OCI-LY7 (cell line): ENCODE measurements around the gene DAP.

Experiments
- CTCF ChIP-seq: fragments of 200-600 bp; sonication (generic); conservative IDR thresholded peaks from 2 replicates; pipeline ENCODE4 v1.5.1; 2014; ENCODE audit warnings: mild to moderate bottlenecking, antibody characterized with exemption, low read length, moderate library complexity, mixed read lengths
- EZH2phosphoT487 ChIP-seq: fragments of 200-600 bp; sonication (generic); IDR thresholded peaks from 2 replicates; pipeline ENCODE4 v1.6.1; 2018; ENCODE audit warnings: low read depth, borderline replicate concordance, mild to moderate bottlenecking, mixed run types, antibody characterized with exemption, low read length, moderate library complexity, mixed read lengths

- TF ChIP-seq CTCF (no peak), EZH2phosphoT487 (no peak)
These were observed 34.7 kb downstream of the DAP start for GRCh38 chr5:10726179-10726912.
